SU-DHL-6 (cell line): ENCODE data around the gene TATDN3.

Source experiments
- CTCF ChIP-seq: fragments of 200-600 bp; sonication (generic); IDR thresholded peaks from one replicate; pipeline ENCODE4 v1.5.1; 2017; ENCODE audit warnings: antibody characterized with exemption, mild to moderate bottlenecking, low read length, moderate library complexity; ENCODE audit not compliant: insufficient read depth, poor library complexity, severe bottlenecking
- EZH2phosphoT487 ChIP-seq: fragments of 200-600 bp; sonication (generic), shearing (Covaris generic); conservative IDR thresholded peaks from 2 replicates; pipeline ENCODE4 v1.6.1; 2018; ENCODE audit warnings: mild to moderate bottlenecking, antibody characterized with exemption, low read length, moderate library complexity, mixed read lengths

- no peak for TF ChIP-seq CTCF
- TF ChIP-seq EZH2phosphoT487, result no peak
Observed at GRCh38 chr1:212825798-212826452, 34.2 kb downstream of the TATDN3 start.
